ENCODE measurements around the gene TMEM88. TPM values are rescaled to one million over a fixed set of nuclear protein-coding genes. Genes with fewer than 3 reads are reported as not detected.

Gene TMEM88
- total and polyA plus RNA-seq, 2 donors (not counting 3 experiments of a cell fraction or from before 2014, with no cell fraction given): 53.4 to 165 TPM

DNA sequence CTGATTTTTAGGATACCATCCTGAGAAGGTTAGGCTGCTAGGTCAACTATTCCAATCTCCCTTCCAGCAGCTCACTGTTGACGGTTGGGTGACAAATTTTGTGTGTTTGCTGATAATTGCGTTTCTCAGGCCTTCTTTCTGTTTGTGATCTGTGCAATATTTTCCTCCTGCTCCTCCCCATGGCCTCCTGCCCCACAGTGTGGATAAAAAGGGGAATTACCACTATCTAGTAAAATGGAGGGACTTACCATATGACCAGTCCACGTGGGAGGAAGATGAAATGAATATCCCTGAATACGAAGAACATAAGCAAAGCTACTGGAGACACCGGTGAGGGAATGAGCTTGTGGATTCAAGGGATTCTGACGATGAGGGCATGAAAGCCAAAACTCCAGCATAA lies 42.9 kb downstream of the TMEM88 start:
- H3K9me1 ChIP-seq (replicated peaks; ENCODE audit: control insufficient read depth, extremely low read depth, insufficient read depth, low read length): no peaks in the 10 kb centered on the region
- no peaks in the 10 kb centered on the region for H3K27me3 ChIP-seq (ENCODE audit: control insufficient read depth in 2 of 2, insufficient read depth in 2 of 2, low read length in 2 of 2)
- H2AFZ ChIP-seq (ENCODE audit: low read depth, low read length): no peak overlapping the region
- ChIA-PET POLR2A (no interaction called here), CTCF (interaction anchor here (0.6 to 7.1 kb wide), 12 partner anchors 14 to 155 kb away, joined by 3 to 58 read pairs (median 3); partner anchors contain the start of gene KDM6B)
- no peak overlapping the region for H3K27ac ChIP-seq (ENCODE audit: insufficient read depth, low read depth, low read length)
- TF ChIP-seq JUN (IDR thresholded peaks at IDR 0.05; ENCODE audit: borderline replicate concordance, insufficient read depth, insufficient read length, low read depth) (no peak), CTCF (IDR thresholded peaks at IDR 0.05; ENCODE audit: extremely low read depth in 1 of 2, insufficient read depth in 1 of 2, low read depth in 1 of 2, low read length in 2 of 2) (peak; percentile 26 to 29)
- no peaks in the 10 kb centered on the region for H4K20me1 ChIP-seq (replicated peaks; ENCODE audit: control insufficient read depth, extremely low read depth, insufficient read depth, low read length)
- DNase-seq (ENCODE audit: low read depth, low spot score) (peak; percentile 51), FAIRE-seq (no peak)
- H3K4me2 ChIP-seq (ENCODE audit: insufficient read depth, low read length): no peak overlapping the region
- BruUV-seq (replicated peaks): no TSS peak
- H3K79me2 ChIP-seq (ENCODE audit: control insufficient read depth, insufficient read depth, low read length): no peaks in the 10 kb centered on the region
- no peak overlapping the region for H3K4me3 ChIP-seq (replicated peaks in 1 of 3; ENCODE audit: insufficient read depth in 1 of 3, low read depth in 1 of 3, low read length in 3 of 3)
- H3K36me3 ChIP-seq (ENCODE audit: control insufficient read depth in 2 of 2, extremely low read depth in 1 of 2, insufficient read depth in 2 of 2, low read length in 2 of 2): peaks cover 44 to 72% of the 10 kb centered on the region in 2 experiments
- H3K9ac ChIP-seq (replicated peaks; ENCODE audit: extremely low read depth, insufficient read depth, low read length): no peak overlapping the region
- H3K4me1 ChIP-seq (ENCODE audit: control insufficient read depth, extremely low read depth, insufficient read depth, low read length): no peaks in the 10 kb centered on the region
- H3K9me3 ChIP-seq (replicated peaks; ENCODE audit: control insufficient read depth, insufficient read depth, low read length): no peaks in the 10 kb centered on the region
- dilution Hi-C loops (cut with MboI; ENCODE audit: extremely low pct_ligation_motif_present, low sequenced_read_pairs) (no loop called here), intact Hi-C loops (cut with micrococcal nuclease) (loop anchor here (1.0 kb wide), 1 partner anchor 35 kb away; no protein-coding TSS in a partner anchor)

DNA sequence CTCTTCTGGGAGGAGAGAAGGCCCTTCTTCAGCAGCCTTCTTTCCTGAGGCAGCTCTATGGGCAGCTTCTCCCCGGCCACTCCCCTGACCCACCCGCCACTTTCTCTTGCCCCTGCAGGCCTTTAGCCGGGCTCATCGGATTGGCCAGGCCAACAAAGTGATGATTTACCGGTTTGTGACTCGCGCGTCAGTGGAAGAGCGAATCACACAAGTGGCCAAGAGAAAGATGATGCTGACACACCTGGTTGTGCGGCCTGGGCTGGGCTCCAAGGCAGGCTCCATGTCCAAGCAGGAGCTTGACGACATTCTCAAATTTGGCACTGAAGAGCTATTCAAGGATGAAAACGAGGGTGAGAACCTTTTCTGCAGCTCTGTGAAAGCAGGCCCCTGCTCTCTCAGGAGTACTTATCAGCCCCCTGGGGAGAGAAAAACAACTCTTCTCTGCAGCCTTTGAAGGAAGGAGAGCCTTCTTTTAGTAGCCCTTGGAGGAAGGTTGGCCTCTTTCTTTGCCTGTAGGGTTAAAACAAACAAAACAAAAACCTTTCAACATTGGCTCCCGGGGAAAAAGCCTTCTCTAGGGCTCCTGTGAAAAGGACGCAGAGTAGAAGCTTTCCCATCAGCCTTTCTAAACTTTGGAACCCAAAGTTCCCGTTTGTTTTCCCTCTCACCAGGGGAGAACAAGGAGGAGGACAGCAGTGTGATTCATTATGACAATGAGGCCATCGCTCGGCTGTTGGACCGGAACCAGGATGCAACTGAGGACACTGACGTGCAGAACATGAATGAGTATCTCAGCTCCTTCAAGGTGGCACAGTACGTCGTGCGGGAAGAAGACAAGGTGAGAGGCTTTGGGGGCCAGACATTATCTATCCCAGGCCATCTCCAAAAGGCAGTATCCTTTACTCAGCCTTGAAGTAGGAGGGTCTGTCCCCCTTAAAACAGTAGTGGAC lies 48.6 kb downstream of the TMEM88 start:
- H3K9me3 ChIP-seq (replicated peaks; ENCODE audit: control insufficient read depth, insufficient read depth, low read length): no peaks in the 10 kb centered on the region
- H3K36me3 ChIP-seq (ENCODE audit: control insufficient read depth in 2 of 2, extremely low read depth in 1 of 2, insufficient read depth in 2 of 2, low read length in 2 of 2): peaks cover 37 to 89% of the 10 kb centered on the region in 2 experiments
- FAIRE-seq (no peak), DNase-seq (ENCODE audit: low read depth, low spot score) (no peak)
- intact Hi-C loops (cut with micrococcal nuclease) (no loop called here), dilution Hi-C loops (cut with MboI; ENCODE audit: extremely low pct_ligation_motif_present, low sequenced_read_pairs) (no loop called here)
- H3K9ac ChIP-seq (replicated peaks; ENCODE audit: extremely low read depth, insufficient read depth, low read length): no peak overlapping the region
- H3K27me3 ChIP-seq (ENCODE audit: control insufficient read depth in 2 of 2, insufficient read depth in 2 of 2, low read length in 2 of 2): no peaks in the 10 kb centered on the region
- H3K27ac ChIP-seq (ENCODE audit: insufficient read depth, low read depth, low read length): no peak overlapping the region
- H3K4me3 ChIP-seq (replicated peaks in 1 of 3; ENCODE audit: insufficient read depth in 1 of 3, low read depth in 1 of 3, low read length in 3 of 3): no peak overlapping the region
- TF ChIP-seq, protein P1, sequence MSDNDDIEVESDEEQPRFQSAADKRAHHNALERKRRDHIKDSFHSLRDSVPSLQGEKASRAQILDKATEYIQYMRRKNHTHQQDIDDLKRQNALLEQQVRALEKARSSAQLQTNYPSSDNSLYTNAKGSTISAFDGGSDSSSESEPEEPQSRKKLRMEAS (IDR thresholded peaks at IDR 0.05; ENCODE audit: insufficient read depth, insufficient read length): no peak
- TF ChIP-seq FOS (IDR thresholded peaks at IDR 0.05; ENCODE audit: borderline replicate concordance, insufficient read depth, low read length) (no peak), EZH2 (IDR thresholded peaks at IDR 0.05; ENCODE audit: borderline replicate concordance, low read depth, low read length, severe bottlenecking) (no peak), GATA2 (IDR thresholded peaks at IDR 0.05; ENCODE audit: insufficient read depth, insufficient read length, low read depth, low read length) (no peak), CTCF (IDR thresholded peaks at IDR 0.05; ENCODE audit: extremely low read depth in 1 of 2, insufficient read depth in 1 of 2, low read depth in 1 of 2, low read length in 2 of 2) (no peak), POLR2AphosphoS5 (IDR thresholded peaks at IDR 0.05; ENCODE audit: insufficient read depth, low read depth, low read length) (no peak), JUN (IDR thresholded peaks at IDR 0.05; ENCODE audit: borderline replicate concordance, insufficient read depth, insufficient read length, low read depth) (no peak), POLR2A (IDR thresholded peaks at IDR 0.05; ENCODE audit: low read depth, low read length) (no peak), MYC (IDR thresholded peaks at IDR 0.05; ENCODE audit: low read depth, low read length) (no peak)
- CTCF ChIA-PET: interaction anchor here (1.8 kb wide), 1 partner anchor 68 kb away, joined by 4 read pairs; no protein-coding TSS in a partner anchor
- H3K4me1 ChIP-seq (ENCODE audit: control insufficient read depth, extremely low read depth, insufficient read depth, low read length): no peaks in the 10 kb centered on the region
- H3K4me2 ChIP-seq (ENCODE audit: insufficient read depth, low read length): no peak overlapping the region
- no peaks in the 10 kb centered on the region for H3K9me1 ChIP-seq (replicated peaks; ENCODE audit: control insufficient read depth, extremely low read depth, insufficient read depth, low read length)
- H3K79me2 ChIP-seq (ENCODE audit: control insufficient read depth, insufficient read depth, low read length): no peaks in the 10 kb centered on the region
- BruUV-seq (replicated peaks): TSS peak; percentile 23
- POLR2A ChIA-PET: no interaction called here
- H2AFZ ChIP-seq (ENCODE audit: low read depth, low read length): no peak overlapping the region
- H4K20me1 ChIP-seq (replicated peaks; ENCODE audit: control insufficient read depth, extremely low read depth, insufficient read depth, low read length): no peaks in the 10 kb centered on the region

Measured in endothelial cell of umbilical vein (primary cell).